GM18951 (cell line): Measurements from ENCODE around the gene TMEM255B.
"Not testable (repeated sequence)": the region's sequence is repeated elsewhere in the genome, so short reads cannot be mapped to it uniquely, and the experiment has no call there.

ENCODE experiments used
- POLR2A ChIP-seq: IDR thresholded peaks from 4 replicates; pipeline ENCODE4 v1.6.1; 2011; ENCODE audit warnings: mild to moderate bottlenecking; ENCODE audit not compliant: insufficient read length, insufficient read depth; ENCODE audit errors: extremely low read depth
- in situ Hi-C: fragments of 300-500 bp; cut with MboI; formaldehyde crosslinking; loops from one replicate; pipeline ENCODE4 v1.12.0; 2022; ENCODE audit warnings: low sequenced_read_pairs, mixed read lengths, inconsistent platforms; ENCODE audit not compliant: unreplicated experiment

TMEM255B gene

GRCh38 chr13:113785051-113786010, 26.3 kb downstream of the TMEM255B start:
- TF ChIP-seq POLR2A = no peak
- in situ Hi-C loops = no loop called here

GRCh38 chr13:113786262-113786841, 27.3 kb downstream of the TMEM255B start:
- in situ Hi-C loops = no loop called here

DNA sequence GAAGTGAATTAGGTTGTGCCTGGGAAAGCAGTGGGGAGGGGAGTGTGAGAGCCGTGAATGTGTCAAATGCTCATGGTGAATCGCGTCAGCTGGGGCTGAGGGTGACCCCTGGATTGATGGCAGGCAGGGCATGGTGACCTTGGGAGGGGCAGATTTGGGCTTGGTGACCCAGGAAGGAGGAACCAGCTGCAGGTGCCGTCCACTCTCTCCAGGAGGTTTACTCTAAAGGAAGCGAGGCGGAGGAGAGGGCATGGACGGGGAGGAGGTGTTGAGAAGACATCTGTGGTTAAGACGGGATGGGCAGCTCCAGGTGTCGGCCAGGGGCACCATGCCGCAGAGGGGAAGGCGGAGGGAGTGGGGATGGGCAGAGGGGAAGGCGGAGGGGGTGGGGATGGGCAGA, 28.7 kb downstream of the TMEM255B start:
- no peak for TF ChIP-seq POLR2A

More at GRCh38 chr13:113786262-113786841, 27.3 kb downstream of the TMEM255B start:
- TF ChIP-seq POLR2A = no peak

DNA sequence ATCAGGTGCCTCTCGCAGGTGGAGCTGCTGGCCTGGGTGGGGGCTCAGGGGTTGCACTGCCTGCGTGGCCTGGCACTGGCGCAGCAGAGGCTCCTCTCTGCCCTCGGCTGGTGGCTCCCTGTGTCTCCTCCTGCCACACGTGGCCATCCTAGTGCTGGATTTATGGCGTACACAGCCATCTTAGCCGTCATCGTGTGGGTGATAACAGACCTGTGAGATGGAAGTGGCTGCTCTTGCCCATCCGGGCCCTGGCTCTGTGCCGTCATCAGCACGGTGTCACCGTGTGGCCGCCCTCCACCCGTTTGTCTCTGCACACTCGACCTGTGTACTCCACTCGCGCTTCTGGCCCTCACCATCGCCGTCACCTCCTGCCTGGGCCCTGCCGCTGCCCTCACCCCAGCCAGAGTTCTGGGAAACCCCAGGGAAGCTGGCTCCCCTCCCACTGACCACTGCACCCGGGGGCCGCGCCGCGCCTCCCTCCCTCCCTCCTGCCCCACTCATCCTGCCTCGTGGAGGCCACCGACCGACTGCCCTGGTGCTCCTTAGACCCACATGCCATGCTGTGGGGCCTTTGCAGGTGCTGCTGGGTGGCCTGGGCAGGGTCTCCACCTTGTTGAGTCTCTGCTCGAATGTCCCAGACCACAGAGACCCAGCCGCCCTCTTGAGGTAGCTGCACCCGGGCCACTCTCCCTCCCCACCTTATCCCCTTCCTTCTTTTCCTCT, 29.5 kb downstream of the TMEM255B start:
- in situ Hi-C loops = no loop called here
- no peak for TF ChIP-seq POLR2A

More for the DNA sequence above, 28.7 kb downstream of the TMEM255B start:
- in situ Hi-C loops = no loop called here

- TF ChIP-seq POLR2A = no peak
Observed at GRCh38 chr13:113789167-113789566, 30.1 kb downstream of the TMEM255B start.

GRCh38 chr13:113789931-113790330, 30.9 kb downstream of the TMEM255B start:
- in situ Hi-C loops = not testable (repeated sequence)

More at GRCh38 chr13:113789167-113789566, 30.1 kb downstream of the TMEM255B start:
- in situ Hi-C loops = no loop called here

DNA sequence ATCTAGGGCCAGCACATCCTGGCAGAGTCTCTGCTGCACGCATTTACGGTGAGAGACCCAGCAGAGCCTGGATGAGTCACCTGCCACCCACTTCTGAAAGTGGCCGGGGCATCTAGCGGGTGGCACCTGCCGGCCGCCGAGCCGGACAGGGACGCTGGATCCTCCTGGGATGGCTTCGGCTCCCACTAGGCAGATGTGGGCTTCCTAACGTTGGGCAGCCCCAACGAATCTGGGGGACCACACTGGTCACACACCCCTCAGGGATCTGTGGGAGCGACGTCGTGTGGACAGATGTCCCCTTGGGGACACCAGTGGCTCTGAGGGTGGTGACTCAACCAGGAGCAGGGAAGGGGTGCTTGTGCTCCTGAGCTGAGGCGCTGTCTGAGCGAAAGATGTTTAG, 32.2 kb downstream of the TMEM255B start:
- no peak for TF ChIP-seq POLR2A
- in situ Hi-C loops = no loop called here

DNA sequence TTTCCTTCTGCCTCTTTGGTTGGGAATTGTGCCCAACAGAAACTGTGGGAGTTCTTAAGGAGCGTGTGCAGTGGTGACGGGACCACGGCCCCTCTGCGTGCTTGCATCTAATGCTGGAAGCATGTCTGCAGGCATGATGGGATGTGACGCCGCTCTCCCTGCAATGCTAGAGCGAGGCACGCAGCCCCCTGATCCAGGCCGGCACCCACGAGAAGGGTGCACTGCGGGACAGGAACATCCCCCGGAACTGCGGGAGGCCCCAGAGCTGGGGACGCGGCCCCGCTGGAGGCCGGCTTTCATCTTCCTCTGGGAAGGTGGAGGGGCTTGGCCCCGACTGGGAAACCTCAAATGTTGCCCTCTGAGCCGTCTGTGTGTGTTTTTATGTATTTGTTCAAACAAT, 32.7 kb downstream of the TMEM255B start:
- no peak for TF ChIP-seq POLR2A
- in situ Hi-C loops = no loop called here

DNA sequence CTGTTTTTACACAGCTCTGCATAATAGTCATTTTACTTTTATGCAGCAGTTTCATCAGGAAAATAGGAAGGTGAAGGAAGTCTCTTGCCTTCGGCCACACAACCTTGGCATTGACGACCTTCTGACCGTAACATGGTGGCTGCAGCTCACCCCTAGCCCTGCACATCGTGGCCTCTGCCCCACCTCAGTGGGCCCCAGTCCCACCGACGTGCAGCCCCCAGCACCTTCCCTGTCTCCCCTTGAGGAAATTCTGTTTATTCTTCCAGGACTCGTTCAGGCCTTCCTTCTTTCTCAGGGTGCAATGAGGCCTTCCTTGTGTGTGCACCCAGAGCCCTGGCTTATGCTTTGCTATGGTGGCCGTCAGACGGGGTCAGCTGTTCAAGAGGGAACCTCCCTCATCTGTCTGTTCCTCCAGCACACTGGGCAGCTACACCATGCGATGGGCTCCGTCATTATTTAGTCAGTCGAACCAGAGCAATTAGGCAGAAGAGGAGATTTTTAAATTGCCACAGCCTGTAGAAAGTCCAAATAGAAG, 33.3 kb downstream of the TMEM255B start:
- TF ChIP-seq POLR2A = no peak
- in situ Hi-C loops = no loop called here

- in situ Hi-C loops = no loop called here
- no peak for TF ChIP-seq POLR2A
Observed at GRCh38 chr13:113792886-113793717, 34.1 kb downstream of the TMEM255B start.

GRCh38 chr13:113793718-113794085, 34.7 kb downstream of the TMEM255B start:
- in situ Hi-C loops = no loop called here
- TF ChIP-seq POLR2A = no peak

DNA sequence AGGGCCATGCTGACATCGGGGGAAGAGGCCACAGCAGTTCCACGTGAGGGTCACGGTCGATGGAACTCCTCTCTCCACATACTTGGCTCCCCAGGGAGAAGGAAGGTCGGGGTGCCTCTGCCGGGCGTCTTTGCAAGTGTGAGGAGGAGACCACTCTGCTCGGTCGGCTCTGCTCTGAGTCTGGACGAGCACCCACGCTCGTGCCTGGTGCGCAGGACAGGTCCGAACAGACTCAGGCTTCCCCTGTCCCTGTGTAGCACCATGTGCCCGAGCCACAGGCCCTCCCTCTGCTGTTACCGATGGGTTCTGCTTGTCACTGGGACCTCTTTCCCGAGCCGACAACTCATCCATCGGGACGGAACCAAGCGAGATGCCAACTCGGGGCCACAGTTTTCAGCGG, 35.1 kb downstream of the TMEM255B start:
- TF ChIP-seq POLR2A = no peak
- in situ Hi-C loops = no loop called here

DNA sequence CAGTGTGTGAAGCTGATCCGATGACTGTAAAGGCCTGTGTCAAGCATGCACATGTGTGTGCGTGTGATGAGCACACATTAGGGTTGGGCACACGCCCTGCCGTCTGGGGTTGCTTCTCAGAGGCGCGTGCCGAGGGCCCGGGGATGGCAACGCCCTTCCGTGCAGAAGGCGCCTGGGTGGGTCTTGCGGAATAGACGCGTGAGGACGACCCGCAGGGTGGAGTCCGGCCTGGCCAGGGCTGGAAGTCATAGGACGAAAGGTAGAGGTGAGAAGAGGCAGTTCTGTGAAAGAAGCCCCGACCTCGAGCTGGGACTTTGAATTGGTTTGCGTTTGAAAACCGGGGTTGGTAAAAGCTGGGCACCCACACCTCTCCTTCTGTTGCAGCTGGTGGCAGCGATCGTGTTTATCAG, 35.7 kb downstream of the TMEM255B start:
- TF ChIP-seq POLR2A = no peak

DNA sequence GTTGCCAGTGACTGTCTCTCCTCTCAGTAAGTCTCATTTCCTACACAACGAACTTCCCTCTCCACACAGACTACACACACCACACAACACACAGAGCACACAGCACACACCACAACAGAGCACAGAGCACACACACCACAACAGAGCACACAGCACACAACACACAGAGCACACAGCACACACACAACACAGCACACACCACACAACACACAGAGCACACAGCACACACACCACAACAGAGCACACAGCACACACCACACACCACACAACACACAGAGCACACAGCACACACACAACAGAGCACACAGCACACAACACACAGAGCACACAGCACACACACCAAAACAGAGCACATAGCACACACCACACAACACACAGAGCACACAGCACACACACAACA, 36.3 kb downstream of the TMEM255B start:
- in situ Hi-C loops = not testable (repeated sequence)

More for the DNA sequence above, 35.7 kb downstream of the TMEM255B start:
- in situ Hi-C loops = no loop called here
